K562 (cell line): Measurements from ENCODE around the gene PSORS1C1. TPM values are rescaled to one million over a fixed set of nuclear protein-coding genes. Genes with fewer than 3 reads are reported as not detected.

Experiments
- ARID3B ChIP-seq: fragments of 250-450 bp; sonication (Bioruptor Pico); IDR thresholded peaks from 2 replicates; pipeline ENCODE4 v1.4.0; 2020; ENCODE audit warnings: borderline replicate concordance
- CEBPG ChIP-seq, 3 experiments: fragments of 200-800 bp in 1 of 3; sonication (Bioruptor generic) in 1 of 3; sonication (generic) in 1 of 3; formaldehyde crosslinking in 1 of 3; IDR thresholded peaks in 2 of 3; conservative IDR thresholded peaks in 1 of 3; 2 replicates each; pipeline versions ENCODE4 v1.6.1 to v1.8.0; 2016 to 2022; ENCODE audit warnings: missing compliant biosample characterization in 2 of 3, missing genetic modification characterization in 2 of 3, mild to moderate bottlenecking in 1 of 3, missing genetic modification reagents in 1 of 3
- COPS2 ChIP-seq: fragments of 450-650 bp; conservative IDR thresholded peaks from 2 replicates; pipeline ENCODE4 v1.6.1; 2016; ENCODE audit warnings: mild to moderate bottlenecking, moderate library complexity
- E2F6 ChIP-seq, 2 experiments: IDR thresholded peaks; 2 replicates each; pipeline ENCODE4 v1.6.1; 2011; ENCODE audit warnings: borderline replicate concordance in 1 of 2, control low read depth in 1 of 2, low read depth in 1 of 2, low read length in 1 of 2, mild to moderate bottlenecking in 1 of 2, mixed read lengths in 1 of 2, moderate library complexity in 1 of 2; ENCODE audit not compliant: insufficient read depth in 1 of 2, insufficient read length in 1 of 2, poor library complexity in 1 of 2, severe bottlenecking in 1 of 2; ENCODE audit errors: extremely low read depth in 1 of 2
- FOXO4 ChIP-seq: fragments of 450-650 bp; formaldehyde crosslinking; IDR thresholded peaks from 2 replicates; pipeline ENCODE4 v1.4.0; 2020; ENCODE audit warnings: mild to moderate bottlenecking, moderate library complexity
- GATA2 ChIP-seq: sonication (generic); formaldehyde crosslinking; IDR thresholded peaks from 2 replicates; pipeline ENCODE4 v1.4.0; 2020; ENCODE audit warnings: mild to moderate bottlenecking, missing genetic modification reagents
- GATAD2B ChIP-seq: fragments of 450-650 bp; IDR thresholded peaks from 2 replicates; pipeline ENCODE4 v1.6.1; 2017; ENCODE audit warnings: mild to moderate bottlenecking, borderline replicate concordance
- MTA1 ChIP-seq: fragments of 450-650 bp; IDR thresholded peaks from 2 replicates; pipeline ENCODE4 v1.6.1; 2017; ENCODE audit warnings: borderline replicate concordance
- PCBP1 ChIP-seq: fragments of 200-400 bp; formaldehyde crosslinking; IDR thresholded peaks from 2 replicates; pipeline ENCODE4 v1.6.1; 2018; ENCODE audit warnings: mild to moderate bottlenecking, low read depth, low read length; ENCODE audit not compliant: poor library complexity, severe bottlenecking
- RBBP5 ChIP-seq: fragments of 200-600 bp; sonication (generic); IDR thresholded peaks from 2 replicates; pipeline ENCODE4 v1.6.1; 2012; ENCODE audit warnings: borderline replicate concordance, mild to moderate bottlenecking, low read length, control low read depth, inconsistent platforms; ENCODE audit not compliant: insufficient read depth, poor library complexity, severe bottlenecking
- RBM14 ChIP-seq: fragments of 200-400 bp; formaldehyde crosslinking; IDR thresholded peaks from 2 replicates; pipeline ENCODE4 v1.6.1; 2018; ENCODE audit warnings: low read depth, mild to moderate bottlenecking, low read length, moderate library complexity, borderline replicate concordance; ENCODE audit not compliant: insufficient read depth
- SAP30 ChIP-seq: fragments of 200-600 bp; sonication (generic); IDR thresholded peaks from 2 replicates; pipeline ENCODE4 v1.6.1; 2012; ENCODE audit warnings: borderline replicate concordance, low read depth, mild to moderate bottlenecking, moderate library complexity, low read length, control low read depth, inconsistent platforms; ENCODE audit not compliant: insufficient read depth, poor library complexity, severe bottlenecking
- SP2 ChIP-seq: IDR thresholded peaks from 2 replicates; pipeline ENCODE4 v1.6.1; 2011; ENCODE audit warnings: mild to moderate bottlenecking, low read depth, low read length, moderate library complexity; ENCODE audit not compliant: poor library complexity, severe bottlenecking; ENCODE audit errors: extremely low read depth
- ZBTB9 ChIP-seq: fragments of 450-650 bp; formaldehyde crosslinking; IDR thresholded peaks from 2 replicates; pipeline ENCODE4 v1.4.0; 2020; ENCODE audit warnings: mild to moderate bottlenecking, moderate library complexity
- ZC3H8 ChIP-seq: fragments of 450-650 bp; IDR thresholded peaks from 2 replicates; pipeline ENCODE4 v1.6.1; 2017
- ZNF143 ChIP-seq: sonication (generic); formaldehyde crosslinking; IDR thresholded peaks from 2 replicates; pipeline ENCODE4 v1.9.0; 2022; ENCODE audit warnings: mild to moderate bottlenecking, missing genetic modification reagents
- ZNF311 ChIP-seq: fragments of 250-450 bp; sonication (Bioruptor Pico); IDR thresholded peaks from 2 replicates; pipeline ENCODE4 v1.4.0; 2020; ENCODE audit warnings: mild to moderate bottlenecking, moderate library complexity
- ZNF324 ChIP-seq: fragments of 250-450 bp; sonication (Bioruptor Pico); IDR thresholded peaks from 2 replicates; pipeline ENCODE4 v1.4.0; 2020; ENCODE audit warnings: mild to moderate bottlenecking
- ZNF75A ChIP-seq: fragments of 450-650 bp; formaldehyde crosslinking; IDR thresholded peaks from 2 replicates; pipeline ENCODE4 v1.4.0; 2020; ENCODE audit warnings: mild to moderate bottlenecking
- ZNF764 ChIP-seq: fragments of 250-450 bp; sonication (Bioruptor Pico); IDR thresholded peaks from 2 replicates; pipeline ENCODE4 v1.4.0; 2020; ENCODE audit warnings: low read depth, mild to moderate bottlenecking, moderate library complexity
- polyA plus RNA-seq, 8 experiments: library from polyadenylated mRNA; depleted of rRNA in 4 of 8; stranded (reverse) in 5 of 8; unstranded in 3 of 8; fragments of >200 nt; fragmentation: Nextera tagmentation in 2 of 8; fragmentation: Illumina TruSeq in 1 of 8; extraction: Ambion mirVana in 2 of 8; extraction: Trizol in 1 of 8; gene quantifications; 2 replicates each; pipeline versions ENCODE4 v1.2.1 to v1.2.3, GENCODE V29; 2011 to 2014; ENCODE audit warnings: inconsistent platforms in 1 of 8, missing spikeins in 1 of 8
- total RNA-seq, 7 experiments: library from RNA; depleted of rRNA in 6 of 7; stranded (reverse); fragments of >200 nt in 6 of 7; fragmentation: Illumina TruSeq in 2 of 7; extraction: Trizol in 2 of 7; gene quantifications; 2 replicates each; pipeline versions ENCODE4 v1.2.1 to v1.2.3, GENCODE V29; 2011 to 2021; ENCODE audit warnings: low replicate concordance in 1 of 7

PSORS1C1 gene
- total and polyA plus RNA-seq, 9 of the 15 experiments (the other 6 are each of a cell fraction or from before 2014, with no cell fraction given) = 0.11 TPM; not detected in 8

- TF ChIP-seq MTA1 (no peak), SP2 (no peak), ZNF324 (CRISPR knock-in tag) (no peak), ZNF311 (no peak), PCBP1 (no peak), ZNF143 (CRISPR knock-in tag) (no peak; the same call in 1 of the 2 replicates), ZBTB9 (CRISPR knock-in tag) (no peak), GATA2 (CRISPR knock-in tag) (no peak), CEBPG (CRISPR knock-in tag; IDR thresholded peaks at IDR 0.05) (no peak; the same call in 1 of the 2 replicates), CEBPG (tag; conservative IDR thresholded peaks at IDR 0.05 in 1 of 2, IDR thresholded peaks at IDR 0.05 in 1 of 2) (no peak), ARID3B (CRISPR knock-in tag) (no peak), RBM14 (no peak), GATAD2B (no peak), RBBP5 (peak; percentile 20), SAP30 (no peak), COPS2 (no peak), ZNF764 (no peak), ZNF75A (CRISPR knock-in tag) (no peak), E2F6 (IDR thresholded peaks at IDR 0.05; ENCODE audit: borderline replicate concordance in 1 of 2, extremely low read depth in 1 of 2, insufficient read depth in 1 of 2, insufficient read length in 1 of 2, low read depth in 1 of 2, low read length in 1 of 2, poor library complexity in 1 of 2, severe bottlenecking in 1 of 2) (no peak), ZC3H8 (no peak), FOXO4 (no peak)
Observed at GRCh38 chr6:31158863-31159855, 44.6 kb downstream of the PSORS1C1 start (continued).
